Measurements from ENCODE around the gene LY9.
"Not testable (repeated sequence)": the region's sequence is repeated elsewhere in the genome, so short reads cannot be mapped to it uniquely, and the experiment has no call there.

LY9 gene

GRCh38 chr1:160863061-160863773 lies 67.2 kb downstream of the LY9 start:
- no peak overlapping the region for H3K4me3 ChIP-seq (ENCODE audit: low read depth, low read length)
- no peak for DNase-seq (ENCODE audit: low read depth)
- no peak for TF ChIP-seq POLR2A (IDR thresholded peaks at IDR 0.05; ENCODE audit: extremely low read depth, insufficient read length)
- no peak for TF ChIP-seq MAX (IDR thresholded peaks at IDR 0.05; ENCODE audit: low read depth, low read length)
- TF ChIP-seq MYC (IDR thresholded peaks at IDR 0.05; ENCODE audit: low read depth, low read length), result no peak
- TF ChIP-seq CTCF (IDR thresholded peaks at IDR 0.05; ENCODE audit: low read depth, low read length), result no peak

GRCh38 chr1:160863774-160864131 lies 67.8 kb downstream of the LY9 start:
- TF ChIP-seq MAX (IDR thresholded peaks at IDR 0.05; ENCODE audit: low read depth, low read length) (no peak), CTCF (IDR thresholded peaks at IDR 0.05; ENCODE audit: low read depth, low read length) (no peak), MYC (IDR thresholded peaks at IDR 0.05; ENCODE audit: low read depth, low read length) (no peak), POLR2A (IDR thresholded peaks at IDR 0.05; ENCODE audit: extremely low read depth, insufficient read length) (no peak)
- no peak overlapping the region for H3K4me3 ChIP-seq (ENCODE audit: low read depth, low read length)
- DNase-seq (ENCODE audit: low read depth), result peak; percentile 55

GRCh38 chr1:160864173-160864572 lies 68.2 kb downstream of the LY9 start:
- peak; percentile 68 for DNase-seq (ENCODE audit: low read depth)
- TF ChIP-seq CTCF (IDR thresholded peaks at IDR 0.05; ENCODE audit: low read depth, low read length) (no peak), MYC (IDR thresholded peaks at IDR 0.05; ENCODE audit: low read depth, low read length) (no peak), MAX (IDR thresholded peaks at IDR 0.05; ENCODE audit: low read depth, low read length) (no peak), POLR2A (IDR thresholded peaks at IDR 0.05; ENCODE audit: extremely low read depth, insufficient read length) (no peak)
- H3K4me3 ChIP-seq (ENCODE audit: low read depth, low read length), result no peak overlapping the region

GRCh38 chr1:160865337-160865736 lies 69.4 kb downstream of the LY9 start:
- DNase-seq (ENCODE audit: low read depth), result peak; percentile 53
- TF ChIP-seq MYC (IDR thresholded peaks at IDR 0.05; ENCODE audit: low read depth, low read length) (no peak), POLR2A (IDR thresholded peaks at IDR 0.05; ENCODE audit: extremely low read depth, insufficient read length) (no peak)
- H3K4me3 ChIP-seq (ENCODE audit: low read depth, low read length), result no peak overlapping the region

GRCh38 chr1:160866001-160866694 lies 70.2 kb downstream of the LY9 start:
- TF ChIP-seq CTCF (IDR thresholded peaks at IDR 0.05; ENCODE audit: low read depth, low read length), result no peak
- no peak overlapping the region for H3K4me3 ChIP-seq (ENCODE audit: low read depth, low read length)
- DNase-seq (ENCODE audit: low read depth), result no peak

- no peak overlapping the region for H3K4me3 ChIP-seq (ENCODE audit: low read depth, low read length)
- DNase-seq (ENCODE audit: low read depth), result no peak
- TF ChIP-seq POLR2A (IDR thresholded peaks at IDR 0.05; ENCODE audit: extremely low read depth, insufficient read length), result no peak
- no peak for TF ChIP-seq CTCF (IDR thresholded peaks at IDR 0.05; ENCODE audit: low read depth, low read length)
- no peak for TF ChIP-seq MAX (IDR thresholded peaks at IDR 0.05; ENCODE audit: low read depth, low read length)
- TF ChIP-seq MYC (IDR thresholded peaks at IDR 0.05; ENCODE audit: low read depth, low read length), result no peak
Observed at GRCh38 chr1:160866695-160867260, 70.8 kb downstream of the LY9 start.

- not testable (repeated sequence) for H3K4me3 ChIP-seq (ENCODE audit: low read depth, low read length)
- peak; percentile 18 for DNase-seq (ENCODE audit: low read depth)
Observed at GRCh38 chr1:160867651-160868050, 71.7 kb downstream of the LY9 start.

Measured in NB4 (cell line).